NB4 (cell line): Measurements from ENCODE around the gene TTC27.
A peak's percentile ranks its signal among the peaks of the same experiment; 100 is the strongest.
"Not testable (repeated sequence)": the region's sequence is repeated elsewhere in the genome, so short reads cannot be mapped to it uniquely, and the experiment has no call there.

Experiments
- DNase-seq: peaks from one replicate; pipeline ENCODE4 v3.0.0; 2010; ENCODE audit warnings: low read depth
- H3K4me3 ChIP-seq: one replicate; pipeline ENCODE4 v1.5.1; 2011; ENCODE audit warnings: mild to moderate bottlenecking, low read depth, low read length, moderate library complexity
- CTCF ChIP-seq: IDR thresholded peaks from one replicate; pipeline ENCODE4 v1.5.1; 2012; ENCODE audit warnings: low read depth, low read length
- MAX ChIP-seq: IDR thresholded peaks from 2 replicates; pipeline ENCODE4 v1.6.1; 2011; ENCODE audit warnings: low read depth, low read length
- MYC ChIP-seq: IDR thresholded peaks from 2 replicates; pipeline ENCODE4 v1.6.1; 2011; ENCODE audit warnings: low read depth, low read length
- POLR2A ChIP-seq: IDR thresholded peaks from 2 replicates; pipeline ENCODE4 v1.6.1; 2011; ENCODE audit warnings: mild to moderate bottlenecking; ENCODE audit not compliant: insufficient read length; ENCODE audit errors: extremely low read depth

The TTC27 gene

GRCh38 chr2:32865399-32866068 is 237.7 kb downstream of the TTC27 start:
- DNase-seq, result peak; percentile 9
- H3K4me3 ChIP-seq, result no peak overlapping the region

GRCh38 chr2:32866462-32866861 is 238.6 kb downstream of the TTC27 start:
- H3K4me3 ChIP-seq, DNase-seq: not testable (repeated sequence)

More at GRCh38 chr2:32865399-32866068, 237.7 kb downstream of the TTC27 start:
- TF ChIP-seq MYC (no peak), MAX (no peak), POLR2A (no peak), CTCF (no peak)
